C1 segment of cervical spinal cord (tissue), 14 donors: ENCODE data around the gene EYS.

Source experiments
- DNase-seq, 14 donors: peaks; one replicate each; lab custom pipeline; 2025; lab: John Stamatoyannopoulos, UW

Gene EYS

GRCh38 chr6:64325093-64325492 lies 1381.9 kb downstream of the EYS start:
- no peak for DNase-seq

- no peak for DNase-seq
Observed at GRCh38 chr6:64310214-64310613, 1396.8 kb downstream of the EYS start.

GRCh38 chr6:64301307-64302236 lies 1405.5 kb downstream of the EYS start:
- DNase-seq = no peak

- no peak for DNase-seq
Observed at GRCh38 chr6:64299176-64299575, 1407.8 kb downstream of the EYS start.

- no peak for DNase-seq
Observed at GRCh38 chr6:64294034-64294433, 1413.0 kb downstream of the EYS start.

GRCh38 chr6:64293298-64293697 lies 1413.7 kb downstream of the EYS start:
- no peak for DNase-seq

- DNase-seq = no peak
Observed at GRCh38 chr6:64290867-64291266, 1416.2 kb downstream of the EYS start.

- no peak for DNase-seq
Observed at GRCh38 chr6:64289931-64290330, 1417.1 kb downstream of the EYS start.

- no peak for DNase-seq
Observed at GRCh38 chr6:64288351-64288750, 1418.7 kb downstream of the EYS start.

- DNase-seq = no peak
Observed at GRCh38 chr6:64281167-64281566, 1425.9 kb downstream of the EYS start.

GRCh38 chr6:64280569-64280968 lies 1426.5 kb downstream of the EYS start:
- DNase-seq = no peak

- no peak for DNase-seq
Observed at GRCh38 chr6:64270083-64270482, 1436.9 kb downstream of the EYS start.

- DNase-seq = no peak
Observed at GRCh38 chr6:64266351-64266821, 1440.6 kb downstream of the EYS start.

- no peak for DNase-seq
Observed at GRCh38 chr6:64263778-64264177, 1443.2 kb downstream of the EYS start.

GRCh38 chr6:64259372-64259771 lies 1447.7 kb downstream of the EYS start:
- DNase-seq = no peak

GRCh38 chr6:64258752-64259151 lies 1448.3 kb downstream of the EYS start:
- no peak for DNase-seq

GRCh38 chr6:64258302-64258701 lies 1448.7 kb downstream of the EYS start:
- DNase-seq = no peak

- no peak for DNase-seq
Observed at GRCh38 chr6:64257586-64257985, 1449.4 kb downstream of the EYS start.

- no peak for DNase-seq
Observed at GRCh38 chr6:64256483-64256882, 1450.5 kb downstream of the EYS start.

- no peak for DNase-seq
Observed at GRCh38 chr6:64255000-64255399, 1452.0 kb downstream of the EYS start.

GRCh38 chr6:64254558-64254957 lies 1452.5 kb downstream of the EYS start:
- no peak for DNase-seq

GRCh38 chr6:64252256-64252655 lies 1454.8 kb downstream of the EYS start:
- DNase-seq = no peak

- no peak for DNase-seq
Observed at GRCh38 chr6:64250126-64250525, 1456.9 kb downstream of the EYS start.
